A549 treated with CpdA at 1 μM for 4 hours (cell line): ENCODE measurements around the gene DNAH9. TPM values are rescaled to one million over a fixed set of nuclear protein-coding genes. Genes with fewer than 3 reads are reported as not detected.

Source experiments
- total RNA-seq: library from RNA; stranded (reverse); fragments of 200-300 nt; extraction: Qiagen RNA extraction; gene quantifications from 5 replicates; pipeline ENCODE4 v1.2.3, GENCODE V29; 2022; ENCODE audit warnings: low read depth

DNAH9 gene
- 0.03 to 0.04 TPM in 2 of 5 replicates, not detected in the others for total RNA-seq

GRCh38 chr17:11598274-11599221, at the start of gene DNAH9:
Gene DNAH9 (plus strand): TSS chr17:11598470. CDS start chr17:11598499, 29 bp downstream.

GRCh38 chr17:11997147-11997971, 399.1 kb downstream of the DNAH9 start, which contains the start of gene ZNF18:
Gene ZNF18 (minus strand): TSS chr17:11997475. CDS start chr17:11992829, 4,646 bp downstream.

